Stimulated activated CD8-positive, alpha-beta memory T cell treated with anti-CD3 and anti-CD28 coated beads, Interleukin-15, amount 100 ng/mL, for 1 hour (primary cell): Measurements from ENCODE around the gene PGC.

Experiments used
- DNase-seq: peaks from one replicate; pipeline ENCODE4 v3.0.0-alpha.2; 2020; ENCODE audit warnings: low read depth

The PGC gene

DNA sequence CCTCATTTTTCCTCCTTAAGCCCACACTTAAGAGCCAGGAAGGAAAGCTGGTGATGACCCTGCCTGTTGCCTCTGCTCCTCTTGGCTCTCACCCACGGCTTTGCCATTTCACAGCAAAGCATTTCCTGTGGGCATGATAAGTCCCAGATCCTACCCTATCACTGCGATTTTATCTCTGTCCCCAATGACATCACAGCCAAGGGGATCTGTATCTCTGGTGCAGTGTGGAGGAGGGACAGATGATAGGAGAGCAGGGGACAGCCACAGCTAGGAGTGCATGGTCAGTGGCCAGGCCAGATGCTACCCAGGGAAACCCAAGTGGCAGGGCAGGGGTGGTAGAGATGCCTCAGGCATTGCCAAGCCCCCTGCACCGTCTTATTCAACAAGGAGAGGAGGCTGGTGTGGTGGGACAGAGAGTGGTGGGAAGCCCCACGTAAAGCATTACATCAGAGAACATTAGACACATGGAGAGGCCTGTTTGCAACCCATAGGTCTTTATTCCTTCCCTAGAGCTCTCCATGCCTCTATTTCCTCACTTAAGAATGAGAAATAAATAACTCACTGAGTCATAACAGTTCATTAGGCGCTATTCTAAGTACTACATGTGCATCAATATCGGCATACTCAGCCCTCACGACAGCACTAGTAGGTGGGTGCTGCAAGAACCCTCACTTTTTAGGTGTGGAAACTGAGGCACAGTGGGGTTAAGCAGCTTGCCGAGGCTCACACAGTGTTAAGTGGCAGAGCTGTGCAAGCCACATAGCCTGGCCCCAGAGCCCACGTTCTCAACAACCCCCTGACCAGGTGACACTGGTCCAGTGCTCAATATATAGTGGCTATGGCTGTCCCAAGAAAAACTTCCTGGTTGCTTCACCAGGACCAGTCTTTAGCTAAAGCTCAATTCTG, 16.4 kb downstream of the PGC start:
- DNase-seq, result no peak

DNA sequence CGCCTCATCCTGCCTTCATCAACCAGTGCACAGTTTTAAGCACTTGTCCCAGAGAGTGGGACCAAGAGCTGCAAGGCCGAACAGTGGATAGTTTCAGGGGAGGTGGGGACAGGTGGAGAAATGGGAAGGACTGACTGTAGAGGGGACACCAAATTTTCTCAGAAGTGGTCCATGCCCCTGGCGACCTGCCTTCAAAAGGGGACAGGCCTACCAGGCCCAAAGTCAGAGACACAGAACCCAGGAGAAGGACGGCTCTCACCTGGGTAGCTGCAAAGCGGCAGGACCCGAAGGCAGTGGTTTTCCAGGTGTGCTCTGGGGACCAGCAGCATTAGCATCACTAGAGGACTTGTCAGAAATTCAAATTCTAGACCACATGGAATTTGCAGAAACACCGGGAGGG, 17.6 kb downstream of the PGC start:
- DNase-seq, result no peak

DNA sequence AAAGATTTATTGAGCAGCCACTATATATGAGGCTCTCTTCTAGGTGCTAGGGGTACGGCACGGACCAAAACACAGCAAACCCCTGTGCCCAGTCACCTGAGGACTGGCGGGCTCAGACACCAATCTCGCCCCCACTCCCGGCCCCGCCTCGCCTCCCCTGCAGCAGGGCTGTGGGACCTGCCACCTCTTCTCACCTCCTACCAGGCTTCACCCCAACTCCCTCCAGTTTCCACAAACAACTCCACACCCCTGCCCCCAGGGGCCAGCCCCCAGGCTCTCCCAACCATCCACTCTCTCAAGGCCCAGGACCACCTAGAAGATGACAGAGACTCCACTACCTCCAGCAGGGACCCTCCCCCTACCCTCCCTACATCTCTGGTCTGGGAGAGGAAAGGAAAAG, 18.2 kb downstream of the PGC start:
- no peak for DNase-seq

DNA sequence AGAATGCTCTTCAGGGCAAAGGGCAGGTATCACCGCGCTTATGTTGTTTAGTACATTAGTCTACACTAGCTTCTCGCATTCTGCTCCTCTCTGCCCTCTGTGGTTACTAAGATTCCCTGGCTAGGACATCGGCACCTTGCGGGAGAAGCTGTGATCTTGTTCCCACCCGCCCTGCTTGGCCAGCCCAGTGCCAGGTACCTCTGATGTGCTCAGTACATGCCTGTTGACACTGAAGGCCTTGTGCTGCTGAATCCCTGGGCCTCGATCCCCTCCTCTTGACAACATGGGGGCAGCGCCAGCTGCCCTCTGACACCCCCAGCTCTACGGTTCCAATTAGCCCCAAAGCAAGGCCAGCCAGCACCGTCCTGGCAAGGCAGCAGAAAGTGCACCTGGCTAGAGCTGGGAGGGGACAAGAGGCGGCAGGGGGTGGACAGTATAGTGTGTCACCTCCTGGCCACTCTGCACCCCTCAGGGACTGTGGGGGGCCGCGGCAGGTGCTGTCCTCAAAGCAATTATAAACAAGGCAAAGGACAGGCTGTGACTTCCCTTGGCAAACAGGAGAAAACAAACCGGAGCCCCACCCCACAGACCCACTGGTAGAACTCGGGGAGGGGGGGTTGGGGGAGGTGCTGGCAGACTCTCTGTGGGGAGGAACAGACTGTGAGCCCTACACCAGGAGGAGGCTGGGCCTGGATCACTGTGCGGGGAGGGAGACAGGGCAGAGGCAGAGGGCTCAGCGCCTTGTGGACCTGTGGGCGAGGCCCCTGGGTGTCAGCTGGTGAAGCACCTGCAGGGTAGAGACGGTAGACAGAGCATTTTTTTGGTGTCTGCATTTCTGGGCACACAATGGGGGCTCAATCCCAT, 18.9 kb downstream of the PGC start:
- DNase-seq, result no peak

DNA sequence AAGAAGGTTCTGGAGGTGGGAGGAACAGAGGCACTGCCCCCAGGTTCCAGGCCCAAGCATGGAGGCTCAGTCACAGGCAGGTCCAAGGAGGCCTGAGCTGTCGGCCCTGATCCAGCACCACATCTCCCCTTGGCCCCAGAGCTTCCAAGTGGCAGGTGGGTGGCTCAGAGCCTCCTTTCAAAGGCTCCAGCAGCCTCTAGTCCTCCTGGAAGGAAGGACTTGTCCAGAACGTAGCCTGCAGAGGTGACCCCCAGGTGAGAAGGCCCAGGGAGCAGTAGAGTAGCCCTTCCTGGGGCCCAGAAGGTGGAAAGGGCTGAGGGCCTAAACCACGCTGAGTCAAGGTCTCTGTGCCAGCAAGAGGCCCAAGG, 19.5 kb downstream of the PGC start:
- no peak for DNase-seq

DNA sequence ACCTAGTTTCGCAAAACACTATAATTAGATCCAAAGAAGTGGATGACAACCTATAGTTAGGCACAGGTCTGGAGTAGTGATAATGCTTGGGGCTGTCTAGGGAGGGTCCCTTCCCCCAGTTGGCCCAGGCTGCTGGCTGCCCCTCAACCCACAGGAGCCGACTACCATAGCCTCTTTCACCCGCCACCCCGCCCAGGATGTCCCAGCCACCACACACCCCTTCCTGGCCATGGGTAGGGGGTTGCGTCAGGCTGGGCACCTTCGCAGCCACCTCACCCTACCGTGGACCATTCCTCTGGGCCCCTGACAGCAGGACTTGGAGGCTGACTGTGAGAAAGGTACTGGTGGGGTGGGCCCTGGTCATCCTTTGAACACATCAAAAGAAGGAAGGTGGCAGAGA, 20.3 kb downstream of the PGC start:
- no peak for DNase-seq

DNA sequence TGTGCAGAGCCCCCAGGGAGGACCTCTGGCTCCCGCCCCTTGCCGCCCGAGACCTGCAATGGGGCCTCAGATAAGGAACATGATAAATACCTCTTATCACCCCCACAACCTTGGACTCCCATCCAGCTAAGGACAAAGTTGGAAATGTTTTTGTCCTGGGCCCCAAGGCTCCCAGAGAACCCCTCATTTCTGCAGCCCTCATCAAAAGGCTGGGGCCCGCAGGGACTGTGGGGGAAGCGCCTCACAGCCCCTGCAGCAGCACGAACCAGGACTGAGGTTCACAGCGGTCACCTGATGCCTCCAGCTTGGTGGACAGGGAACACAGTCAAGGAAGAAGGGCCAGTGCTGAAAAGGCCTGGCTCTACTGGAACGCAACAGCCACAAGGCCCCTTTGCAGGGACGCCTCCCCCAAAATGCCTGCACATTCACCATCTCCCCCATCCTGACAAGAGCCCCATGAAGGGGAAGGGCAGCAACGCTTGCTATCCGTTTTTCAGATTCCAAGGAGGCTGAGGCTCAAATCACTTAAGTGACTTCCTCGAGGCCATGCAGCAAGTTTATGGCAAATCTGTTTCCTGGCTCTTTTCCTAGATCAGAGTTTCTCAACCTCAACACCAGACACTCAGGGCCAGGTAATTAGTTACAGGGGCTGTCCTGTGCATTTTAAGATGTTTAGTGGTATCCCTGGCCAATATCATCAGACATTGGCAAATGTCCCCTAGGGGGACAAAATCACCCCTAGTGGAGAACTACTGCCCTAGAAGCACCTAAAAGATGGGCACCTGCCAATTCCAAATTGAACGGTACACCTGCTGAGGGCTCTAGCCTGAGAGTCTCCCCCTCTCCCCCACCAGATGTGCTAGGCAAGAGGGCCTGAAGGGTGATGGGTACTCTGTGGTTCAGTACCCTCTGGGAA, 22.4 kb downstream of the PGC start:
- no peak for DNase-seq

DNA sequence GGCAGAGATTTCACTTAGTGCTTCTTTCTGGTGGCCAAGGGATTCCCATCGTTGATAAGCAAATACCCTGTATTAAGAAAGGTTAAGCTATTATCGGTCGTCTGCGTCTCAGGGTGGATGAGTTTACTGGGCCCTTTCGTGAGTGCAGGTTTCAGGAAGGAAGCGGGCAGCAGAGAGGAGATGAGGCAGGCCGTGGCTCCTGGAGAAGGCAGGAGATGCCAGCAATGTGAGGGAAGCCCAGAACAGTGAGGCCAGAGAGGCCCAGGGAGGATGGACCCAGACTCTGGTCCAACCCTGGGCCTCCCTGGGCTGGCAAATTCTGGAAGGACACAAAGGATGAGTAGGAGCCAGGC, 23.0 kb downstream of the PGC start:
- no peak for DNase-seq

DNA sequence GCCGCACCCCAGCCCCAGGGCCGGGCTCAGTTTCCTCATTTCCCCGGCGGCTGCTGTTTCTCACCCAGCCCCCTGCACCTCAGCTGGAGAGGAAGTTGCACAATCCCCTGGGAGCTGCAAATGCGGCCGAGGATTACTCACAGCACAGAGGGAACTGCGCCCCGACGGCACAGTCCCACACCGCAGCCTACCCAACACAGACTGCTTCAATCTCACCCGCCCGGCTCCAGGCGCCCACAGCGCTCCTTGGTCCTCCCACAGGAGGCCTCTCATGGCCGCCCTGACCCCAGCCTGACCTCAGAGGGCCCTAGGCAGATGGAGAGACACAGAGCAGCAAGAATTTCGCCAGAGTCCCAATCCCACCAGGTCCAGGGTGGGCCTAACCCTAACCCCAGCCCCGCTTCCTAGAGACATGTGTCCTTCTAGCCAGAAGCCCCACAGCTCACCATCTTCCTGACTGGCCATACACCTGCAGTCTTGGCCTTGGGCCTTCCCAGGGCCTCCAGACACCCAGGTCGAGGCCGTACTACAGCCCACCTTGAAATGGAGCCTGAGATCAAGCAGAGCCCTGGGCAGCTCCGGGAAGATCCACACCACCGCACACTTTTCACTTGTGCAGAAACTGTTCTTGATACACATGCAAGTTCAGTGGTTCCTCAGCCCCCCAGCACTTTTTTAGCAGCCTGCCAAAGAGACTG, 23.5 kb downstream of the PGC start:
- no peak for DNase-seq

DNA sequence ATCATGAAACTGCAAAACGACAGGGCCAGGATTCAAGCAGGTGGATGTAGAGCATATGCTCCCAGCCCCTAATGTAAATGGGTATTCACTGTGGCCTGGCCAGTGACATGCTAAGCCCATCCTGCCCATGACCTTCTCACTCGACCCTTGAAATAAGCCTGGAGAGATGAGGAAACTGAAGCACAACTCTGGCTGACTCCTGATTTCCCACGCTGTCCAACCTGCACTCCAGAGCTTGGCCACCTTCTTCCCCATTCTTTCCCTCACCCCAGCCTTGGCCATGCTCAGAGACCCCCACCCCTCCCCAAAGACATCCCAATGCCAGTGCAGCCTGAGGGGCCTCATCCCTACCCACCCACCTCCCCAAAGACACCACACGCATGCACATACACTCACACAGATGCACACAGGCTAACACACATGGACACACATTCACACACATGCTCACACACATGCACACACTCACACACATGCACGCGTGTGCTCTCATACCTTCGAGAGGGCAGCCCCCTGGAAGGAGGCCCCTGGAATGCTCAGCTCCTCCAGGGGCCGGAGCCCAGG, 24.1 kb downstream of the PGC start:
- DNase-seq, result no peak

DNA sequence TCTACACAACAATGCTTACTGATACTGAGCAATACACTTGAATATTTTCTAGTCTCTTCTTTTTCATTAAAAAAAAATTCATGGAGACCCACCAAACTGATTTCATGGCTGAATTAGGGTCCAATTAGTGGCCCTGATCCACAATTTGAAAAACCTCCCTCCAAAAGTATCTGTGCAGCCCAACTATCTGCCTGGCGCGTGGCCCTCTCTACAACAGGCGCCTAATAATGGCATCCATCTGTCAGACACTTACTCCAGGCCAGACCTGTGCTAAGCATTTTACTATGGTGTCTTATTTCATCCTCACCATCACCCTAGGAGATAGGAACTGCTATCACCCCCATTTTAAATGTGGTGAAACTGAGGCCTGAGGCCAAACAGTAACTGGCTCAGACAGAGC, 25.8 kb downstream of the PGC start:
- DNase-seq, result no peak

DNA sequence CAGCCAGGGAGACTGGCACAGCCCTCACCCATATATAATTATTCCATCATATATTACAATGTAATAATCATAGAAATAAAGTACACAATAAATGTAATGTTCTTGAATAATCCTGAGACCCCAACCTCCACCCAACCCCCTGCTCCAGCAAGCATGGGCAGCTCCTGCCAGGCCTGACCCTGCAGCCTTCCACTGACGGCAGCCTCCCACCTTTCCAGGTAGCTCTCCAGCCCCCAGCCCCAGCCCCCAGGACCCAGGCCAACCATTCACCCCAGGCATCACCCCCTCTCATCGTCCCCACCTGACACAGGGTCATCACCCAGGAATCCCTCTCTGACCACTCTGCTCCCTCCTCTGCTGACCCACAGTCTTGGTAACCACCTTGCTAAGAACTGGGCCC, 26.4 kb downstream of the PGC start:
- DNase-seq, result no peak

DNA sequence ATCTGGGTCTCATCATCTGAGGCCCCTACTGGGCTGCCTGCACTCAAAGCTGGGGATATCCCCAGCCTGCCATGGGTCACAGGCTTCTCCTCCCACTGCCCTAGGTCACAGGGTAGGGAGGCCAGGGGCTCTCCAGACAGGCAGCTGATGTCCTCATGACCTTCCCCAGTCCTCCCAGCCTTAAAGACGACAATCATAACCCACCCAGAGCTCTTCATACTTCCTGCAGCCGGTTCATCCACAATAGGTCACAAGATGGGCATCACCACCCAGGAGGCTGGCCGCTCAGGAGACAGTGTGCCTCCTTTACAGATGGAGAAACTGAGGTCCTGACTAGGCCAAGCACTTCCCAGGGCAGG, 27.0 kb downstream of the PGC start:
- no peak for DNase-seq

DNA sequence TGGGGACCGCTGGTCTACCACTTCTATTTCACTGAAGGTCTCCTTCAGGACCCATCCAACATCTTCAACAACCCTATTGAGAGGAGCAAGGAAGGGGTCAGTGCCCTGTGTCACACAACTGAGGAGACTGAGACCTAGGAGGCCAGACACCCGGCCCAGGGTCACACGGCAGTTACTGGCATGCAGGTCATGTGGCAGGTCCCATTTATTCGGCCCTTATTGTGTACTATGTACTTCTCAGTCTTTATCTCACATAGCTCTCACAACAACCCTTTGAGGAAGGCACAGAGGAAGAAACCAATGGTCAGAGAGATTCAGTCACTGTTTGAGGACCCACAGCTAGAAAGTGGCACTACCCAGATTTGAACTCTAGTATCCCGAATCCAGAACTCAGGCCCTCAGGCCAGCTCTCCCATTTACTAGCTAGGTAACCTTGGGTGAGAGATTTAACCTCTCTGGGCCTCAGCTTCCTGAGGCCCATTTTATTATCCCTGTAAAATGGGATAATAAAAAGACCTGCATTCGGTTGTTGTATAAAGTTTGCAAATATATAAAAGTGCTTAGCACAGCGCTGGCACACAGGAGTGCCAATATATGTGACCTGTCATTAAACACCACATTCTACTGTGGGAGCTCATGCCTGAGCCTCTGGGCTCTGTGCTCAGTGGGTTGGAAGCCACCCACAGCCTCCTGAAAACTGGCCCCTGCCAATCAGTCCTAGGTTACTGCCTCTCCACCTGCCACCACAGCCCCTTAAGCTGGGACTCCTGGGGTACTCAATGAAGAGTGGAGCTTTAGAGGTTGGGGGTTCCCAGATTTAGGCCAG, 27.5 kb downstream of the PGC start:
- DNase-seq, result no peak

DNA sequence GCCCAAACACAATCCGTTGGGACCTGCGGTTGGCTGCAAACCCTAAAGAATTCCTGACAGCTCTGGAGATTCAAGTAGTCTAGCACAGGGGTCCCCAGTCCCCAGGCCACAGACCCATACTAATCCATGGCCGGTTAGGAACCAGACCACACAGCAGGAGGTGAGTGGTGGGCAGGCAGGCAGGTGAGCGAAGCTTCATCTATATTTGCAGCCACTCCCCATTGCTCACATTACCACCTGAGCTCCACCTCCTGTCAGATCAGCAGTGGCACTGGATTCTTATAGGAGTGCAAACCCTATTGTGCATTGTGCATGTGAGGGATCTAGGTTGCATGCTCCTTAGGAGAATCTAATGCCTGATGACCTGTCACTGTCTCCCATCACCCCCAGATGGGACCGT, 28.4 kb downstream of the PGC start:
- DNase-seq, result no peak

DNA sequence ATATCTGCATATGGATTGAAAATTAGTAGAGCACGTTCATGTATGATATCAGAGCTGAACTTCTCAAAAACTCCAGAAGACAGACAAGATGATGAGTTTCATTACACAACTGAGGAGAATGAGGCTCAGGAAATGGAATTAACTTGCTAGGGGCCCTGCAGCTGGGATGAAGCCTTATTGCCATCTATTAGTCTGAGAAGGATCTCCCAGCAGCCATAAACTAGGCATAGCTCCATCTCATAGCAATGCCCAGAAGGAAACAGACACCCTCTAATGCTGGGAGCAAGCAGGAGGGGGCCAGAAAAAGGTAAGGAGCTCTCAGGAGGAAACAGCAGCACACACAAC, 29.8 kb downstream of the PGC start:
- DNase-seq, result no peak

DNA sequence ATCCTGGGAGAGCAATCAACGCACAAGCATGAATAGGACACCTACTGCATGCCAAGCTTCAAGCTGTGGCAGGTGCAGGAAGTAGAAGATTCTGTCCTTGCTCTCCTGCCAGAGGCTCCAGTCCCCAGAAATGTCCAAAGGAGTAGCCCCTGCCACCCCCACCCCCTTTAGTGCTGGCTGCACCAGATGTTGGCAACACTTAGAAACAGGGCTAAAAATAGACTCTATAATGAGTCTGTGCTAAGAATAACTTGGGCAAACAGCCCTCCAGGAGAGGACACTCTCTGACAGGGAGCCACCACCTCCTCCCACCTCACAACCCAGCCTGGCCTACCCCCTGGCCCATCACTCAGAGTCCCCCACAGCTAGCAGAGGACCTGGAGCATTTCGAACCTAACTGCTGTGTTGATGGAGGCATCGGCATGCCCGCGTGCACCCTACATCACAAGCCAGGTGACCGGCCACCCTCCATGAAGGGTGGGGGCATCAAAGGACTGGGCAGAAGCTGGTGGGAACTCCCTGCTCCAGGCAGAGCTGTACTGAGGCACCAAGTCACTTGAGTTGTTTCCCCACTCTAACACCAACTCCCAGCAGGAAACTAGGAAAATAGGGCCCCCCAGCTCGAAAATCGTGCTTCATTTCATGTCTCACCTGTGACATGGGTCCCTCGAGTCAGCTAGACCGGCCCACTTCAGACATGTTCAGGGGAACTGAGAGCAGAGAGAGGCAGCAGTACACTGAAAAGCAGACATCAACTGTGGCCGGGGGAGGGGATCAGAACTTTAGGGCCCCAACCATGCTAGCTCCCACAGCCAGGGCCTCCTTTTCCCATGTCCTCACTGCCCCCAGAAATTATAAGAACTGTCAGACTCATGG, 30.4 kb downstream of the PGC start:
- DNase-seq, result no peak

DNA sequence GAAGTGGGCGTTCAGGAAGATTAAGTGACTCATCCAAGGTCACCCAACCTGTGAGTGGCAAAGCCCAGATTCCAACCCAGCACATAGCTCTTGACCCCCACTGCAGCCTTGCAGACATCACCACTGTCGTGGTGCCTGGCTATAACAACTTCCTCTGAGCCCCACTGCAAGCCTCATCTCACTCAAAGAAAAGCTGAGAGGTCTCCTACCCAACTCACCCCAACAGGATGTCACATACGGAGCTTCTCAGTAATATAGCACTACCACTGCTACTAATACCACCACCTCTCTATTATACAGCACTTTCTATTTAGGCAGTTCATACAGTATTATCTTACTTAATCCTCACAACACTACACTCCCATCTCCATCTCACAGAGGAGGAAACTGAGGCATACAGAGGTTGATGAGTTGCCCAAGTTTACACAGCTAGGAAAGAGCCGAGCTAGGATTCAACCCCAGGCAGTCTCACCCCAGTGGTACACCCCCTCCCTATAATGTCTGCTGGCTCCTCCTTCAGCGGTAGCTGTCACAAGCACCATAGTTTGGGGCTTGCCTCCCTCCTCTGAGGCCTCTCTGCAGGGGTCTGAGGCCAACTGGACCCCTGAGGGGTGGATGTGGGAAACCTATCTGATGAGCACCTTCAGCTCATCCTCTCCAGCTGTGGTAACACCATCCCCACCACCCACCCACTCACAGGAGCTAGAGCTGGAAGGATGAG, 31.2 kb downstream of the PGC start:
- DNase-seq, result no peak
